HG03175 (cell line): Measurements from ENCODE around the gene AGT.
"Not testable (repeated sequence)": the region's sequence is repeated elsewhere in the genome, so short reads cannot be mapped to it uniquely, and the experiment has no call there.

Experiments used
- ATAC-seq: cut with Tn5 transposase; IDR thresholded peaks from one replicate; pipeline ENCODE4 v1.9.1; 2021; ENCODE audit warnings: mild to moderate bottlenecking, moderate library complexity; ENCODE audit not compliant: unreplicated experiment

The AGT gene

DNA sequence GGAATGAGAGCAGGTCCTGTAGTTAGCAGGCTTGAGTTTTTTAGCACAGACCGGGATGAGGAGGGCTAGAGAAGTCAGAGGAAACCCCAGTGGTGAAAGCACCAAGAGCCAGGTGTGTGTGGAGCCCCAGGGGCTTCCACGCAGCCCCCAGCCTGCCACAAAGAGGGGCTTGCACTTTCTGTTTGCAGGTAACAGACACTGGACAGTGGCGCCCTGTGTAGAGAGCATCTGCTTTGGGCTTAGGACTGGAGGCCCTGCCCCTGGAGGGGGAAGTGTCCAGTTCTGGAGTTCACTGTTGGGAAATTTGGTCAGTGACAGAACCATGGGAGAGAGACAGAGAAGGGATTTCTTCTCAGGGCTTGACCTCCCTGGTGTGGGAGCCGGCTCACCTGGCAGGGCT lies 19.5 kb downstream of the AGT start:
- ATAC-seq: no peak

DNA sequence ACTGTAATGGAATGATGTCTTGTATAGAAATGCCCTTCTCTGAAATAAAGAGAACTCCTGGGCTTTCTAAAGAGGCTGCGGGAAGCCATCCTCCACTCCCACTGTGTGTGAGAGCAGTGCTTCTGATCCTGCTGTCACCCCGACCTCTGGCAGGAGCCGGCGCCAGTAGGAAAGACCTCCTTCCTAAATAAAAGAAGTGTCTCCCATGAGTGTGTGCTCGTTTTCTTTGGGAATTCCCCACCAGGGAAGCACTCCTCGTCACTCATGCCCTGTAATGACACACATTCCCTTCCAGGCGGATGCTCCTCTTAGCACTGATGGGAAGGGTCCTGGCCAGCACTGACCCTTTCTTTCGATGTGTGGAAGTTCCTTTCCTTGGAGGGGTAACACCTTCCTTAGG lies 20.1 kb downstream of the AGT start:
- ATAC-seq: no peak

DNA sequence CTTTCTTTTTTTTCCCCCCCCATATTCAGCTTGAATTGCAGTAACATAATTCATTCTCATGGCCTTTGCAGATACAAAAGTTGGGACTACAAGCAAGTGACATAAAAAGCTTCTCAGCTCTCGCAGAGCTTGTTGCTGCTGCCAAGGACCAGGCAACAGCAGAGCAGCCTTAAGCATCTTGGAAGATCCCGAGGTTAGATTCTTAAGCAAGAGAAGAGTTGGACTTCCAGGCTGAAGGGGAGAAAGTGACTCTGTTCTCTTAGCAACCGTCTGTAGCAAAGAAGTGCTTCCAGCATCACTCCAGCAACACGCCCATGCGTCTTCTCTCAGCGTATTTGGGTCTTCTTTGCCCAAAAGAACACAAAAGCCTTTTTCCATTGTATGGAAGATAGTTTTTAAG lies 20.7 kb downstream of the AGT start:
- no peak for ATAC-seq

DNA sequence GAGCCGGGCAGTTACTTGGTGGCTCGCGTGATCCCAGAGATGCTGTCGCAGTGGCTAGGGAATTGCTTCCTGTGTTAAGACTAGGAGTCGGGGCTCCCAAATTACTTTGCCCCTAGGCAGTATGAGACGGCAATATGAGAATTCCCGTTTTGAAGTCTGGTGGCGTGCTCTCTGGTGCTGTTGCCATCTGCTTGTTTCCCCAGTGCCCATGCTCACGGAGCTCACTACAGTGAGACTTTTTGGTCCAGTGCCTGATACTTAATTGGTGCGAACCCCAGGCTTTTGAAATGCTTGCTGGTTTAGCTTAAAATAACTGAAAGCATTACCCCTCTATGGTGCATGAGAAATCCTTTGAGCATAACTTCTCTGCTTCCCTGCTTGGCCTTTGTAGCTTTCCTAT lies 22.3 kb downstream of the AGT start:
- no peak for ATAC-seq

DNA sequence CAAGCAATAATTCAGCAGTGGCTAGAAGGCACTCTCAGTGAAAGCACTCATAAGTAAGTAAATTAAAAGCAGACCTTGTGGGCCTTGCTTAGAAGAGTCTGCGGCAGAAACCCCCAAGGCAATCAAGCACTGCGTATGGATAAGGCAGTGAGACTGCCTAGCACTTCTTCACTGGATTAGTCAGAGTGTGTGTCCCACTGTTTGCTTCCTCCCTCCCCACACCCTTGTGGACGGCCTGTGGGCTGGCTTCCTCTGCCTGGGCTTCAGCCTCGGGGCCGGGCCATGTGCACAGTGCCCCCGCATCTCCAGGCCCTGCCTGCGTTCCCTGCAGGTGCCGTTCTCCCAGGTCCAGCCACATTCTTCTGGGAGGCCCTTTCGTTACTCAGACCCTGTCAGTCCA lies 23.8 kb downstream of the AGT start:
- no peak for ATAC-seq

DNA sequence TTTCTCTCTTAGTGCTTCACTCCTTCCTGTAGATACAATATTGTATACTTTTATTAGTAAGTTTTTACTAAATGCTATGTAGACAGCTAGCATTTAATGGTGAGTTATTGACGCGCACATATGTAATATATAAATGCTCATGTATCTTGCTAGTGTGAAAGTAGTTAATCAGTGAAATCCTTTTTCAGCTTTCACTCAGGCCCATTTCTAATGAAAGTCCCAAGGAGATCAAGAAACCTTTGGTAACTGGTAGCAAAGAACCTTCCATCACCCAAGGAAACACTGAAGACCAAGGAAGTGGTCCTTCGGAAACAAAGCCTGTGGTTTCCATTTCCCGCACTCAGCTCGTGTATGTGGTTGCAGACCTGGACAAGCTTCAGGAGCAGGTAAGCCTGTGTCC lies 27.2 kb downstream of the AGT start:
- no peak for ATAC-seq

DNA sequence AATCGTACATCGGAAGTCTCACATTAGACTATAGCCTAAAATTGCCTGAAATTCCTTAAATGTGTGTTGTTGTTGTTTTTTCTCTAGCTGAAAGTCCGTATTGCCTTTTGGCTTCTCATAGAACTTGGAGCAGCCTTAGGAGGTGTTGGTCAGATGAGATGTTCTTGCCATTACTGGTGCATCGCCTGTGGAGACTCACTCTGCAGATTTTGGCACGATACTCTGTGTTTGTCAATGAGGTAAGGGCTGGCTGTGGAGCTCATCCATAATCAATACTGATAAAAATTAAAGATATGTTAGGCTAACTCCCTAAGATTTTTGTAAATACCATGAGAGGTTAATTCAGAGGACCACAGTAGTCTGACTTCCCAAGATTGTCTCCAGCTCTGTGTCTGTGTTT lies 28.9 kb downstream of the AGT start:
- no peak for ATAC-seq

DNA sequence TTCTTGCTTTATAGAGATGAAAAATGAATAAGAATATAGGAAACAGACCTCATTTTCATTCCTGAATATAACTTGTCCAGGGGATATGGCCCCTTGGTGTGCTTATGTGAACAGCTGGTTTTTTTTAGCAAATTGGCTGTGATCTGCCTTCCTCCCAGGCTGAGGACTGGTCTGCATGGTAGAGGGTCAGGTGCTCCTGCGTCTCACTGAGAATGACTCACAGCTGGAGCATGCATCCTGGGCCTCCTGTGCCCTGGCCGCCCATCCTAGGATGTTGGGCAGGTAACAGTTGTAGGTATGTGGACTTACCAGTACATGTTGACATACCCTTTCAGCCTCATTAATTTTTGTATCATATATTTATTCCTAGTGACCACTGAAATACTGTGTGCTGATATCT lies 29.8 kb downstream of the AGT start:
- no peak for ATAC-seq

DNA sequence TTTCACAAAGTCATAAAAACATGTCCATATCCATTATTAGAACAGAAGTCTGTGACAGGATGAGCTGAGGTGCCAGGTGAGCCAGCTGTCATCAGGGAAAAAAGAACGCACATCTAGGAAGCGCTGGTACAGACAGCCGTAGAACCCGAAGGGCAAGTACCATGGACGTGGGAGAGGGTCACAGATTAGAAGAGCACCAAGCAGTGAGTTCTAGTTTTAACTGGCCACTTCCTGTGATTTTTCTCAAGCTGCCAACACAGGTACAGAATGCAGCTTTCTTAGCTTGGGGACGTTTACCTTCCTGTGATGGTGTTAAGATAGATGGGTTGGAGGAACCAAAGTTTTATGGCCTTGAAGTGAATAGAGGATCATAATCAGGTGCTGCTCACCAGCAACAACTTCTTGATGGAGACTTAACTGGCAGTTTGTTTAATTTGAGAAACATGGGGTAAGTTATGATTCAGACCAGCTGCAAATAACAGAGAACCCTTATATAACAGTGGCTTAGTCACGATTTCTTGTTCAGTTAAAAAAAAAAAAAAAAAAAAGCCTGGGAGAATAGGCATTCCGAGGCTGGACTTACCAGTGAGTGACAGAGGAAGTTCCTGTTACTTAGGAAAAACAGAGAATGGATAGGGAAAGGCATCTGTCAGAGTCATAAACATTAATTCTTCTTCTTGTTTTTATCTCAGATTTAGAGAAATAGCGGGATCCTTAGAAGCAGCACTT lies 30.9 kb downstream of the AGT start:
- ATAC-seq: no peak

DNA sequence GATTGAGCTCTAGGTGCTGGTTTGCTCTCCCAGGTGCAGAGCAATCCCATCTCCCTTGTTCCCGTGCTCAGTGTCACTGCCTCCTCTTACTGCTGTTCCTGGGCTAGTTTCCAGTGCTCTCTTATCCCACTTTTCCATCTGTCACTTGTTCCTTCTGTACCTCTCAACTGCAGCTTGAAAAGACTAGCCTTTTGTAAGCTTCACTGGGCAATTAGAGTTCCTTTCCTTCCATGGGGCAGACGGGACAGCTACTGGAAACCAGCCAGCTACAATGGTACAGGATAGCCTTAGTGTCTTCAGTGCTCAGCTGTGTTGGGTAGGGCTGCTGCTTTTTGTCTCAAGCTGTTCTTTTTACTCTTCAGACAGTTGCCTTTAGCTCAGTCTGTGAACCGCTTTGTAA lies 31.6 kb downstream of the AGT start:
- ATAC-seq: no peak

DNA sequence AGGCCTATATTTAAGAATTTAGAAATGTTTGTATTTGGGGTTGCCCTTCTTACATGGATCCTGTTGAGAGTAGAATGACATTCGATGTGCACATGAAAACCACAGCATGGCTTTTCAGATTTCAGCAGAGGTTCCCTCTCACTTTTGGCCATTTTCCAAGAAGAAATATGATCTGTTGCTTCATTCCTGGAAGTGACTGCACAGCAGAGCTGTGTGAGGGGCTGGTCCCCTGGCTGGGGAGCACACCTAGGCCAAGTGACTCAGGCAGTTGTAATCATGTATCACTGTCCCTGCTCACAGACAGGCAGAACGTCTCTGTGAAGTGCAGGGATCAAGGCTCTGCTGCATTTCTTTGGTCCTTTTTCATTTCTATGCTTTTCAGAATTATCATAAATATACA lies 32.3 kb downstream of the AGT start:
- ATAC-seq: no peak

DNA sequence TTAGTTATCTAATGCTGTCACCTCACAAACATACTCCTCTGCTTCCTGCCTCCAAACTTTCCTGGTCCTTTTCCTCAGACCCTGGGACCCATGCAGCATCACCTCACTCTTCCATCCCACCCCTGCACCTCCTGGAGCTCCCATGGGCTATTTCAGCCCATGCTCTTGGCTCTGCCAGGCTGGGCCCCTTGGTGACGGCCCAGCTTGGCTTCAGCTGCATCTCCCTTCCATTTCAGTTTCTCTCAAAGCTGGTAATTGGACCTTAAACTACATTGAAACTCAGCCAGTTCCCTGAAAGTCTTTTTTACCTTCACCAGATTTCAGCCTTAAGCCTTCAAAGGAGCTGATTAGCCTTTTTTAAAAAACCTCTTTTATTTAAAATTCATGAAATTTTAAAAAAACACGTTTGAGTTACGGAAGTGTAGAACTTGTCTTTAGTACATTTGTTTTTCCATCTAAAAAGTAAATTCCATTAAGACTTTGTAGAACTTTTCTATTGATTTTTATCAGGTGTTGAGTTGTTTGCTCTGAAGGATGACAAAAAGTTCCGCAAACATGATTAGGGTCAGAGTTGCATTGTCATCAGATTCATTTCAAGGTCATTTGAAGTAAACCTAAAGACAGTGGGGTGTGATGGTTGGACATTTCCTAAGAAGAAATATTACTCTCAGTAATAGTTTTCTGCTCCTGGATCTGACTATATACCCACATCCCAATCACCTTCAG lies 33.5 kb downstream of the AGT start:
- no peak for ATAC-seq

DNA sequence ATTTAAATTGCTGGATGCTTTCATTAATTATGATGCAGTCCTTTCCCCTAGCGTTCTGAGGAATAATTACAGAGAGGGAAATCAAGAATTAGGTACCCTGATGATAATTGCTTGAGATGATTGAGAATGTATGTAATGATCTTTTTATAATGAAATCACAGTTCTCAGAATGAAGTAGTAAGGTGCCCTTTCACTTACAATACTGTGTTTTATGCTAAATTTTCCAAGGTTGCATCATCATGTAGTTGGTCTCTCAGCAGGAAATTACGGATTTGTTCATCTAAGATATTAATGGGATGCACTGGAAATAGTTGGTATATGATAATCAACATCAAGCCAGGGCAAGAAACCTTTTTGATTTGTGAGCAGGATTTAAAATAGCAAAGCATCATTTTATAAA lies 34.1 kb downstream of the AGT start:
- ATAC-seq: no peak

DNA sequence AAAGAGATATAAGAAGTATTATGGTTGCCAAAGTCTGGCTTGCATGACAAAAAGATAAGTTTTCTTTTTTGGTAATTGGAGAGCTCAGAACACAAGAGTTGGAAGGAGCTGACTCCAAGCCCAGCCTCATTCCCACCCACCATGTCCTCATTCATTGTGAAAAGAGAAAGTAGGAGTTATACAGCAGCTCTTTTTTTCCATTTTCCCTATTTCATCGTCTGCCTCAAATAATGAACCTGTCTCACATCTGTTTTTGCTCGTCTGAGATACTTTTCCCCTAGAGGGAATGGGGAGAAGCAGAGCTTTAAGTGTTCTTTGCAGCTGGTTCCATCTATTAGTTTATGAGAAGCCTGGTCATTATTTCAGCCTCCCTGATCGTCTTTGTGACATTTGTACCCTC lies 34.7 kb downstream of the AGT start:
- ATAC-seq: no peak

DNA sequence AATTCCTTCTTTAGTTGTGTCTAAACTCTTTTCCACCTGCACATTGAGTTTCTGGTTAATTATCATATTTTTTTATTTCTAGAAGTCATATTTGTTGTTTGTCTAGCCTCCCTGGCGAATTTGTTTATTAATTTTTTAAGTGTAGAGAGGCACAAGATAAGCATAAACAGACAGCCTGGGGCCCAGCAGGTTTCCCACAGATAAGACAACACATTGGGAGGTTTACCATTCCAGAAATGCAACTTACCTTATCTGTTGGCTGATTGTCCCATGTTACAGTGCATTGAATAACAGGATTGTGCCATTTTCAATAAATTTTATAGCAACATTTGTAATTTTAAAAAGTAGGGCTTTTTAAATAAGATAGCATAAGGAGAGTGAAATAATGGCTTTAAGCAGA lies 36.7 kb downstream of the AGT start:
- no peak for ATAC-seq

DNA sequence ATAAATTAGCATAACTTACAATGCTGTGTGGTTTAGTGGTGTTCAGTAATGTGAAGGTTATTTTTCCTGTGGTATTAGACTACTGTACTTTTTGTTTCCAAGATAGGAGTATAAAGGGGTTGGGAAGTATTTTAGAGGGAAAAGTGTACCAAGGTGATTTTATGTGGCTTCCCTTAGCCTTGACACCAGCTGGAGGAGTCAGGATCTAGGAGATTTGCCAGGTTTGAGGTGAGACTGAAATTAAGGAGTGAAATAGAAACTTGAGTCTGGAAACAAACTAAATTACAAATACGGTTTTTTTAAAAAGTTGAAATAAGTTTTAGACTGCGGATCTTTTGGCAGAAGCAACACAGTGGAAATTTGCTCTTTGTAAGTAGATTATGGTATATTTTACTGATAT lies 39.3 kb downstream of the AGT start:
- ATAC-seq: no peak

DNA sequence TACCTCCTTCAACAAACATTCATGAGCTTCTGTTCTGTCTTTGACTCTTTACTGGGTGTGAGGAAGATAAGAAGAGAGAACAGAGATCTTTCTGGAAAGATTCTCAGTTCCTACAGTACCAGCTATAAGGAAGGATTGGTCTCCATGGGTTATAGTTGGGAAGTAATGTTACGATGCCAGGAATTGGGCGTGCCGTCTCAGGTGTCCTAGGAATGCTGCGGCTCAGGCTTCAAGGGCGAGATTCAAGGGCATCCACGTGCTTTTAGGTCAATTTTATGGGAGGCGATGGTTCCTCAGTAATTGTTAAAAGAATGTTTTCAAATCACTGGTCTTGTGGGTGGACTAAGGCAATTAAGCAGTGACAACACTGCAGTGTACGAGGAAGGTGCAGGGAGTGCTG lies 44.4 kb downstream of the AGT start:
- ATAC-seq: no peak

DNA sequence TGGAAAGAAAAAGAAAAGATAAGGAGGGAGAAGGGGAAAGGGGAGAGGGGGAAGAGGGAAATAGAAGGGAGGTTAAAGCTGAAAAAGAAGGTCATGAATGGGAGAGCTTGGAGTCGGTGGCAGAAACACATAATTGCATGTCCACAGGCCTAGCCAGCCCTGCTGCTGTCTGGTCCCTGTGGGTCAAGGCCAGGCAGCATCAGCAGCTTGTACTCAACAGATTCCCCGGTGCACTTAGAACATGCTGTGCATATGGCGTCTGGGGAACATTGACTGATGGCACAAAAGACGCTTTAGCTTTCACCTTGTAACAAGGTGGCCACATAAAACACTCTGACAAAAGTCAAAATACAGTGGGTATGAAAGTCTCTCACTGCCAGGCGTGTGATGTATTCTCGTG lies 45.7 kb downstream of the AGT start:
- no peak for ATAC-seq

DNA sequence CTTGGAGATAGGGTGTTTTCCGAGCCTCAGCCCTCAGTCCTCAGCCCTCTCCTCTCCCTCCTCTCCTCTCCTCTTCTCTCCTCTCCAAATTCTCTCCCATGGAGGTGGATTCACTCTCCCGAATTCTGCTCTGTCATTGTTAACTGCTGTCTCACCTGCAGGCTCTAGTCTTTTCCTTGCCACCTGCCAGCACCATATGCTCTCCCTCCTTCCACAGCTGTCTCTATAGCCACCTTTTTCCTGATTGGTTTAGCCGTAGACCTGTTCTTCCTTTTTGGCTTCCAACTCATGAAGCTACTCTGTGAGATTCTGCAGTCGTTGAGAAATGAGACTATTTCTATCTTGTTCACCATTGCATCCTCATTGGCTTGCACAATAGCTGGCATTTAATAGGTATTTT lies 51.9 kb downstream of the AGT start:
- no peak for ATAC-seq

DNA sequence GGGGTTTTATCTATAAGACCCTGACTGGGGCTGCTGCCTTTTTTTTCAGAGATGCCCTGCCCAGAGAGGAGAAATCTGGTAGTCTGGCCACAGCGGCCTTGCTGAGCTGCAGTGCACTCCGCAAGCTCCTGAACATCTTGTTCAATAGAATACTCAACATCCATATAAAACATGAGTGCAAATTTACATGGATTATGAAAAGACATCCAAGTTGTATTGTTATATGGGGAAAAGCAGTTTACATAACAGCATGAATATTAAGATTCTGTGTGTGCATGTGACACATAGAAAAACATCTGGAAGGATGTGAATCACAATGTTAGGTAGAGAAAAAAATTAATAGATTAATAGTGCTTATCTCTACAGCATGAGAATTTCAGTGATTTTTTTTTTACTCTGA lies 55.2 kb downstream of the AGT start:
- ATAC-seq: no peak

DNA sequence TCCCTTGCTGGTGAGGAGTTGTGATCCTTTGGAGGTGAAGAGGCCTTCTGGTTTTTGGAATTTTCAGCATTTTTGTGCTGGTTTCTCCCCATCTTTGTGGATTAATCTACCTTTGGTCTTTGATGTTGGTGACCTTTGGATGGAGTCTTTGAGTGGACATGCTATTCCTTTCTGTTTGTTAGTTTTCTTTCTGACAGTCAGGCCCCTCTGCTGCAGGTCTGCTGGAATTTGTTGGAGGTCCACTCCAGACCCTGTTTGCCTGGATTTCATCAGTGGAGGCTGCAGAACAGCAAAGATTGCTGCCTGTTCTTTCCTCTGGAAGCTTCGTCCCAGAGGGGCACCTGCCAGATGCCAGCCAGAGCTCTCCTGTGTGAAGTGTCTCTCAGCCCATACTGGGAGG lies 55.8 kb downstream of the AGT start:
- not testable (repeated sequence) for ATAC-seq

DNA sequence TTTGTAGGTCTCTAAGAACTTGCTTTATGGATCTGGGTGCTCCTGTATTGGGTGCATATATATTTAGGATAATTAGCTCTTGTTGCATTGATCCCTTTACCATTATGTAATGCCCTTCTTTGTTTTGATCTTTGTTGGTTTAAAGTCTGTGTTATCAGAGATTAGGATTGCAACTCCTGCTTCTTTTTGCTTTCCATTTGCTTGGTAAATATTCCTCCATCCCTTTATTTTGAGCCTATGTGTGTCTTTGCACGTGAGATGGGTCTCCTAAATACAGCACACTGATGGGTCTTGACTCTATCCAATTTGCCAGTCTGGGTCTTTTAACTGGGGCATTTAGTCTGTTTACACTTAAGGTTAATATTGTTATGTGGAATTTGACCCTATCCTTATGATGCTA lies 57.2 kb downstream of the AGT start:
- not testable (repeated sequence) for ATAC-seq
